NCI-H345 treated with DMSO at 0.1 percent for 48 hours (cell line): ENCODE measurements around the gene AKAP9.
"Not testable (repeated sequence)": the region's sequence is repeated elsewhere in the genome, so short reads cannot be mapped to it uniquely, and the experiment has no call there.

Experiments
- DNase-seq: peaks from one replicate; lab custom pipeline; 2025; ENCODE audit not compliant: unreplicated experiment; lab: John Stamatoyannopoulos, UW

The AKAP9 gene

DNA sequence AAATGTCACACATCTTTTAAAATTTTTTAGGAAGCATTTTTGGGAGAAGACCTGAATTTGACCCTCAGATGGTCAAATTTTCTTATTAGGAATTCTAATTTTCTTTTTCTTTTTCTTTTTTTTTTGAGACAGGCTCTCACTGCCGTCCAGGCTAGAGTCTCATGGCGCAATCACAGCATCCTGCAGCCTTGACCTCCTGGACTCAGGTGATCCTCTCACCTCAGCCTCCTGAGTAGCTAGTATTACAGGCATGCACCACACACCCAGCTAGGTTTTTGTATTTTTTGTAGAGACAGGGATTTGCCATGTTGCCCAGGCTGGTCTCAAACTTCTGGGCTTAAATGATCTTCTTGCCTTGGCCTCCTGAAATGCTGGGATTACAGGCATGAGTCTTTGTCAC is 65.4 kb downstream of the AKAP9 start:
- no peak for DNase-seq

DNA sequence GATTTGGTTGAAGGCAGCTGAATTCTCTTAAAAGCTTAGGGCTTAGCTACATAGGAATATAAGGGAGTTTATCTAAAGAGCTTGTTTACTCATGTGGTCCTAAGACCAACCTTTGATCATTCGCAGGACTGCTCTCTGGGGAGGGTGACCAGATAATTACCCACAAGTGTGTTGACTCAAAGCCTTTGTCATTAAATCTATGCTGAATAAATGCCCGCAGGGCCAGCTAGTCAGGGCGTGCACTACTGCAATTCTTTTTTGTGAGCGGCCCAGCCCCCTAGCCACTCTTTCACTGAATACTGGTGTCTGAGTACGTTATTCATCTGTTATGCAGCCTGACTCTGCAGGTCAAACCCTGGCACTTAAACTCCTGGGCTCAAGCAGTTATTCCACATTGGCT is 69.6 kb downstream of the AKAP9 start:
- peak; percentile 6 for DNase-seq

DNA sequence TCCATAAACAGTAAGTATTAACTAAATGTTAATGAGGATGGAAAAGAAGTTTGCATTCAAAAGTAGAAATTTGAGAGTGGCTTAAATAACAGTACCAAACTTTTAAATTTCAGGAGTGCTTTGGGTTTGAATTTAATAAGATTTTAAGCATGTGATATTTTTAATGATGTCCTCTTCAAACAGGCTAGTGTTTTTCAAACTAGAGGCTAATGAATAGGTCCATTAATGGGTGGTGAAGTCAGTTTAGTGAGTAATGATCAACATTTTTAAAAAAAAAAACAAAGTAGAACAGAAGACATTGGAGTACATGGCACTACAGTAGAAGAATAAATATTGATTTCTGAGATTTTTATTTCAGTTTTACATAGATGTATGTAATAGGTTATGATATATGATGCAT is 72.9 kb downstream of the AKAP9 start:
- DNase-seq = no peak

DNA sequence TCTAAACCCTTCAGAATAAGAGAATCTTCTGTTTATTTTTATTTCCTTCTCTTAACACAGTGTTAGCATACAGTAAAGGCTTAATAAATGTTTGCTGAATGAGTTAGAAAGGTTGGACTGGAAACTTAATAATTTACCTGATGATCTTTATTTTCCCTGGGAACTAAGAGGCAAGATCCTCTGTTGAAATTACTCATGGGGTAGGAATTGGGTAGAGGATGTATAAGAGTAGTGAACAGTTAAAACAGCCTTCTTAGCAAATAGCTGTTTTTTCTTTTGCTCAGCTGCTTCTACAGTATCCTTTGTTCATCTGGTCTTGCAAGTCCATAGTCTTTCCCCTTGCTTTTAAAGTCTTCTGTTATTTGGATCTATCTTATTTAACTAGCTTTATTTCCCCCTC is 80.0 kb downstream of the AKAP9 start:
- no peak for DNase-seq

DNA sequence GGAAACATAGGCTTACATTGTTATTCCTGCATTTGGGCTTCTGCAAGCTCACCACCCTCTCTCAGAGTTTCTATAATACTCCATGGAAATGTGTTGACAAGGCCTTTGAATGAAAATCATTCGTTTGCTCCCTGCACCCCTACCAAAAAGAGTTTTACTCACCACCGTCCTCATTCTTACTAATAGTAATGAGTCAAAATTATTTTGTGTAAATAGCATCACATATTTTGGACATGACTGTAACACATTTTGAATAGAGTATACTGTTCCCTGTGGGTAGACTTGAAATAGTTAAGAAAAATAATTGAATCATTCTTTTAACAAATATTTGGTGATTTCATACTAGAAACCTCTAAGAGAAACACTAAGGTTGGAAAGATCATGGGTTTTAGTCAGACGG is 84.6 kb downstream of the AKAP9 start:
- no peak for DNase-seq

DNA sequence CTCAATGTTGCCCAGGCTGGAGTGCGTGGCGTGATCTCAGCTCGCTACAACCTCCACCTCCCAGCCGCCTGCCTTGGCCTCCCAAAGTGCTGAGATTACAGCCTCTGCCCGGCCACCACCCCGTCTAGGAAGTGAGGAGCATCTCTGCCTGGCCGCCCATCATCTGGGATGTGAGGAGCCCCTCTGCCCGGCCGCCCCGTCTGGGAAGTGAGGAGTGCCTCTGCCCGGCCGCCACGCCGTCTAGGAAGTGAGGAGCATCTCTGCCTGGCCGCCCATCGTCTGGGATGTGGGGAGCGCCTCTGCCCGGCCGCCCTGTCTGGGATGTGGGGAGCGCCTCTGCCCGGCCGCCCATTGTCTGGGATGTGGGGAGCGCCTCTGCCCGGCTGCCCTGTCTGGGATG is 86.0 kb downstream of the AKAP9 start:
- DNase-seq = not testable (repeated sequence)

DNA sequence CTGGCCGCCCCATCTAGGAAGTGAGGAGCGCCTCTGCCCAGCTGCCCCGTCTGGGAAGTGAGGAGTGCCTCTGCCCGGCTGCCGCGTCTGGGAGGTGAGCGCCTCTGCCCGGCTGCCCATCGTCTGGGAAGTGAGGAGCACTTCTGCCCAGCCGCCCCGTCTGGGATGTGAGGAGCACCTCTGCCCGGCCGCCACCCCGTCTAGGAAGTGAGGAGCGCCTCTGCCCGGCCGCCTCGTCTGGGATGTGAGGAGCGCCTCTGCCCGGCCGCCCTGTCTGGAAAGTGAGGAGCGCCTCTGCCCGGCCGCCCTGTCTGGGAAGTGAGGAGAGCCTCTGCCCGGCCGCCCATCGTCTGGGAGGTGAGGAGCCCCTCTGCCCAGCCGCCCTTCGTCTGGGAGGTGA is 86.5 kb downstream of the AKAP9 start:
- not testable (repeated sequence) for DNase-seq

- no peak for DNase-seq
Observed at GRCh38 chr7:92028226-92028625, 87.6 kb downstream of the AKAP9 start.

DNA sequence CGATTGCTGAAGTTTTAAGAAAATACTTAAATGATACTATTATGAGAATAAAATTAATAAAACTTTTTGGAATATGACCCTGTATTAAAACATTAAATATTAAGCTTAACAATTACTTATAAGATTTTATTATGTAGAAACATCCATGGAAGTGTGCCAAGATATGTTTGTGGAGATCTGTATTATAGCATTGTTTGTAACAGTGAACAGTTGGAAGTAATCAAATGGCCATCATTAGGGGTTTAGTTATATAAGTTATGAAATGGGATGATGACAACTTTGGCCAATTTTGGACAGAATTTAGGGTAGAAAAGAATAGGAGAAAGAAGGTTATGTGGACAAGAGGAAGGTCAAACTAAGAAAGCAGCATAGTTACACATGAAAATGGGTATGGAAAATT is 88.0 kb downstream of the AKAP9 start:
- no peak for DNase-seq

DNA sequence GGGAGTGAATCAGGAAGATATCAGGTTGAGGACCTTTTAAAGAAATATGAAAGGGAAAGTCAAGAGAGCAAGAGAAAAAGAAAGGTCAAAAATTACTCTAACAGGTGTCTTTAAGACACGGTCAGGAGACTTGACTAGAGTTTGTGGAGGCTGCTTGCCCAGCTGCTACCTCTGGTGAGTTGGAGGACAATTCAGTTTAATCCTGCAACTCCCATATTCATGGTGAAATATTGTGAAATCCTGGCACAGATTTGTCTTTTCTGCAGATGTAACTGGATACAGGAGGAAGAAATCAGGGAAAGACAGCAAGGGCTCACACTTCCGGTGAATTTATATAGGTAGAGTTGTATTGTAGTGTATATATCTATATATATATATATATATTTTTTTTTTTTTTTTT is 93.5 kb downstream of the AKAP9 start:
- DNase-seq = no peak

GRCh38 chr7:92035576-92035975 is 94.9 kb downstream of the AKAP9 start:
- no peak for DNase-seq

GRCh38 chr7:92039900-92040299 is 99.2 kb downstream of the AKAP9 start:
- no peak for DNase-seq

GRCh38 chr7:92042056-92042737 is 101.5 kb downstream of the AKAP9 start:
- no peak for DNase-seq

GRCh38 chr7:92043098-92043497 is 102.4 kb downstream of the AKAP9 start:
- DNase-seq = no peak

DNA sequence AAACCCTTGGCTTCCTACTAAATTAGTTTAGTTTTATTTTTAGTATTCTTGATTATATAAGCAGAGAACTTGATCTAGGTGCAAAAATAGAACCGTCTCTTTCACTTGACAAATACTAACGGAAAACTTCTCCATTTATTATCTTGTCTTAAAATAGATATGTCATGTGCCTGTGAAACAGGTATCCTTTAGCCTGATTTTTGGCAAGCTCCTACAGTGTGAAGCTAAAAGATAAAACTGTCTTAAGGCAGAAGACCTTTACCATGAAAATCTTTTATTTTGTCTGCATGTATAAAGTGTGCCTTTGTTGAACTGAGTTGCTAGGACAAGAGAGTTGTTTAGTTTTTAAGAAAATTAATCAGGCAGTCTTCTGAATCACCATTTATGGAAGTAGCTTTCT is 103.0 kb downstream of the AKAP9 start:
- no peak for DNase-seq

- no peak for DNase-seq
Observed at GRCh38 chr7:92044148-92044547, 103.5 kb downstream of the AKAP9 start.

DNA sequence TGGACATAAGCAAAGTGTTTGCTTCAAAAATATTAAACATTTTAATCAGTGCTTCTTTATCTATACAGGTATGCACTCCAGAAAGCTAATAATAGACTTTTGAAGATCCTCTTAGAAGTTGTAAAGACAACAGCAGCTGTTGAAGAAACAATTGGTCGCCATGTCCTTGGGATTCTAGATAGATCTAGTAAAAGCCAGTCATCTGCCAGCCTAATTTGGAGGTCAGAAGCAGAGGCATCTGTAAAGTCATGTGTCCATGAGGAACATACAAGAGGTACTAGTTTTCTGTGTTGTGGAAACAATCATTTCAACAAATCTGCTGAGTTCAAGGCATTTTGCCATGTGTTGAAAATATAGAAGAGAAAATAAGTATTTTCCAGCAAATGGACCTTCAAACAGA is 104.3 kb downstream of the AKAP9 start:
- DNase-seq = no peak

DNA sequence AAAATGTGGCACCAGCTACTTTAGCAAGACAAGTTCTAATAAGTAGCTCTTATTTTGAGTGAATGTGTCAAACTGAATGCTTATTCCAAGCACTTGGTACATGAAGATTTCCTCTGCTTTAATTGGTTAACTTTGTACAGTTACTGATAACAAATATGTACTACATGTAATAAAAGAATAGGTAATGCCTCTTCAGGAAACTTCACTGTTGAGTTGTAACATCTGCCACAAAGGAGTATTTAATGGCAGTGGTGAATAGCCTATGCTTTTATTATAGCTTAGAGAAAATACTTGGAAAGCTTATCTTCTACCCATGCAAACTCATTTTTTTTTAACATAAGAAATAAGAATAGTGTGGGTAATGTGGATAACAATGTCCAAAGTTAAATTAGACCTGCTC is 111.0 kb downstream of the AKAP9 start:
- no peak for DNase-seq

GRCh38 chr7:92052159-92052558 is 111.5 kb downstream of the AKAP9 start:
- no peak for DNase-seq

DNA sequence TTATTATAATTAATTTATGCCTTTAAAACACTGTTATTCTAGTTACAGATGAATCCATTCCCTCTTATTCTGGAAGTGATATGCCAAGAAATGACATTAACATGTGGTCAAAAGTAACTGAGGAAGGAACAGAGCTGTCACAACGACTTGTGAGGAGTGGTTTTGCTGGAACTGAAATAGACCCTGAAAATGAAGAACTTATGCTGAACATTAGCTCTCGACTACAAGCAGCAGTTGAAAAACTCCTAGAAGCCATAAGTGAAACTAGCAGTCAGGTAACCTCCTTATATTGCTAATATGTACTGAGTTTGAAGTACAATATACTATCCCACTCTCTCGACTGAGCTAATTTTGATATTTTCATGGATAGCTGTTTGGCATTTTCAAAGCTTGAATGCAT is 112.0 kb downstream of the AKAP9 start:
- no peak for DNase-seq

DNA sequence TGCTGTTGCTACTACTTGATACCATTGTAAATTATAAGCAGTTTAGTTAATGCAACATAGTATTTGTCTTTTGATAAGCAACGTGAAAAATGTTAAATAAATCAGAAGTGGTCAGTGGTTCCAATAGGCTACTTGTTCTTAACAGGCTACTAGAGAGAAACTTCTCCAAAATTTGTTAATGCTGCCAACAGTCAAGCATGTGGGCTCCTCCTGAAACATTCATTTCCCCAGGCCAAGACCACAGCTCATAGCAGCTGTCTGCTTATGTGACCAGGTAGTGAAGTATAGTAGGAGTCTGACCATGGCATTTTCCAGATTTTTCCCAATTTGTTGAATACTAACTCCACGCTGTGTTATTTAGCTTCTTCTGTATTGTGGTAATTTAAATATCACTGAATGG is 112.7 kb downstream of the AKAP9 start:
- no peak for DNase-seq

- no peak for DNase-seq
Observed at GRCh38 chr7:92056286-92056685, 115.6 kb downstream of the AKAP9 start.

GRCh38 chr7:92057375-92057774 is 116.7 kb downstream of the AKAP9 start:
- DNase-seq = peak; percentile 31

- no peak for DNase-seq
Observed at GRCh38 chr7:92058040-92058439, 117.4 kb downstream of the AKAP9 start.
